GM12878 (cell line): Measurements from ENCODE around the gene UGT2B11.
"Not testable (repeated sequence)": the region's sequence is repeated elsewhere in the genome, so short reads cannot be mapped to it uniquely, and the experiment has no call there.

Experiments used
- EZH2 ChIP-seq: IDR thresholded peaks from 2 replicates; pipeline ENCODE4 v1.6.1; 2012; ENCODE audit warnings: low read depth, mild to moderate bottlenecking, control low read depth, inconsistent platforms, low read length, borderline replicate concordance; ENCODE audit not compliant: control insufficient read depth
- SKIL ChIP-seq: fragments of 450-650 bp; IDR thresholded peaks from 2 replicates; pipeline ENCODE4 v1.6.1; 2017; ENCODE audit warnings: mild to moderate bottlenecking, low read depth, inconsistent platforms; ENCODE audit not compliant: poor library complexity, severe bottlenecking
- TF ChIP-seq, protein P1 (sequence below), 3 experiments: IDR thresholded peaks in 2 of 3; conservative IDR thresholded peaks in 1 of 3; 2 replicates each; pipeline ENCODE4 v1.5.1; 2011; ENCODE audit warnings: low read depth in 3 of 3, low read length in 3 of 3, mild to moderate bottlenecking in 3 of 3, control low read depth in 2 of 3, moderate library complexity in 2 of 3, inconsistent platforms in 1 of 3, mixed read lengths in 1 of 3; ENCODE audit not compliant: control insufficient read depth in 2 of 3, insufficient read depth in 1 of 3; ENCODE audit errors: extremely low read depth in 1 of 3

GRCh38 chr4:69170233-69171134 is 44.1 kb downstream of the UGT2B11 start:
- TF ChIP-seq, protein P1, sequence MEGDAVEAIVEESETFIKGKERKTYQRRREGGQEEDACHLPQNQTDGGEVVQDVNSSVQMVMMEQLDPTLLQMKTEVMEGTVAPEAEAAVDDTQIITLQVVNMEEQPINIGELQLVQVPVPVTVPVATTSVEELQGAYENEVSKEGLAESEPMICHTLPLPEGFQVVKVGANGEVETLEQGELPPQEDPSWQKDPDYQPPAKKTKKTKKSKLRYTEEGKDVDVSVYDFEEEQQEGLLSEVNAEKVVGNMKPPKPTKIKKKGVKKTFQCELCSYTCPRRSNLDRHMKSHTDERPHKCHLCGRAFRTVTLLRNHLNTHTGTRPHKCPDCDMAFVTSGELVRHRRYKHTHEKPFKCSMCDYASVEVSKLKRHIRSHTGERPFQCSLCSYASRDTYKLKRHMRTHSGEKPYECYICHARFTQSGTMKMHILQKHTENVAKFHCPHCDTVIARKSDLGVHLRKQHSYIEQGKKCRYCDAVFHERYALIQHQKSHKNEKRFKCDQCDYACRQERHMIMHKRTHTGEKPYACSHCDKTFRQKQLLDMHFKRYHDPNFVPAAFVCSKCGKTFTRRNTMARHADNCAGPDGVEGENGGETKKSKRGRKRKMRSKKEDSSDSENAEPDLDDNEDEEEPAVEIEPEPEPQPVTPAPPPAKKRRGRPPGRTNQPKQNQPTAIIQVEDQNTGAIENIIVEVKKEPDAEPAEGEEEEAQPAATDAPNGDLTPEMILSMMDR (IDR thresholded peaks at IDR 0.05 in 2 of 3, conservative IDR thresholded peaks at IDR 0.05 in 1 of 3; ENCODE audit: control insufficient read depth in 2 of 3, extremely low read depth in 1 of 3, insufficient read depth in 1 of 3, low read depth in 3 of 3, low read length in 3 of 3), result peak; percentile 43 to 48 (median 48); a peak in 4 of 6 replicates
- not testable (repeated sequence) for TF ChIP-seq SKIL, EZH2
